ENCODE results near the gene WDR5B. TPM values are rescaled to one million over a fixed set of nuclear protein-coding genes. Genes with fewer than 3 reads are reported as not detected.

The WDR5B gene
- total and polyA plus RNA-seq, 2 of the 8 experiments (the other 6 are each of a cell fraction or from before 2014, with no cell fraction given) = 1.9 to 3.5 TPM

DNA sequence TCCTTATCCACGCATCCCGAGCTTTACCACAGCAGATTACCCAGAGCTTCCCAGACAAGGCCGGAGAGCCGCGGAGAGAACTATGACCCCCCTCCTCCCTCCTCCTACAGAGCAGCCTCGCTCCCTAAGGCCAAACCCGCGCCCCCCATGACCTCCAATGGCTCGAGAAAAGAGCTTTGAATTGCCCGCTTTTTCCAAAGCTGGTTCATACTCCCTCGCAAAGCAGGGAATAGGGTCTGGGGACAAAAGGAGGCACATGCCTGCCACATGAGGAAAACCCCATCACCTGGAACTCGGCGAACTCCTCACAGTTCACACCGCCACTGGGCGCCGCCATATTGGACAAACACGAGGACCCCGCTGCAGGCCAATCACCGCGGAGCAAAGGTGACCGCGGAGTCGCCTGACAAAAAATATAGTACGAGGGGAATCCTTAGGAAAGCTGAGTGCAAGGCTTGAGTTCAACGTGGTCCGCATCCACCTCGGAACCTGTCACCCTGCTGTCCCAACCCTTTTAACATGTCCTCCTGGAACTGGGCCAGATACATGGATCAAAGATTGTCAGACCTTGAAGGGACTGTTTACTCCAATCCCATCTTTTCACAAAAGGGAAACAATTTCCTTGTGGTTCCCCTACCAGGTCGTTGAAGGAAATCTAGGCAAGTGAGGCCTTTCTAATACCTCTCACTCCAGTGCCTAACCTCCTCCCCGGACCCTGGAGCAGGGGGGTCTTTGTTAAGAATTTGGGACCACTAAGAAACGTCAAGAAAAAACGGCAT is 32.8 kb downstream of the WDR5B start, which contains the start of gene MIX23 (continued):
- TF ChIP-seq POLR2AphosphoS5 (IDR thresholded peaks at IDR 0.05; ENCODE audit: low read depth, low read length) = peak; percentile 89
- no peak for TF ChIP-seq RNF2 (IDR thresholded peaks at IDR 0.05; ENCODE audit: borderline replicate concordance, low read depth, low read length, missing control alignments, poor library complexity, severe bottlenecking)
- no peak for TF ChIP-seq NANOG (IDR thresholded peaks at IDR 0.05; ENCODE audit: insufficient read depth, low read depth, low read length, poor library complexity, severe bottlenecking)
- peak; percentile 99 for TF ChIP-seq KDM5A (IDR thresholded peaks at IDR 0.05; ENCODE audit: low read length)
- no peak for TF ChIP-seq EP300 (IDR thresholded peaks at IDR 0.05; ENCODE audit: borderline replicate concordance in 1 of 2, low read depth in 2 of 2, low read length in 2 of 2)
- peak in 1 of 2 experiments; percentile 99; a peak in 2 of 4 replicates for TF ChIP-seq HDAC2 (IDR thresholded peaks at IDR 0.05; ENCODE audit: borderline replicate concordance in 1 of 2, low read depth in 2 of 2, low read length in 2 of 2)
- no peak for TF ChIP-seq SP2 (IDR thresholded peaks at IDR 0.05; ENCODE audit: low read length)
- TF ChIP-seq, protein P1, sequence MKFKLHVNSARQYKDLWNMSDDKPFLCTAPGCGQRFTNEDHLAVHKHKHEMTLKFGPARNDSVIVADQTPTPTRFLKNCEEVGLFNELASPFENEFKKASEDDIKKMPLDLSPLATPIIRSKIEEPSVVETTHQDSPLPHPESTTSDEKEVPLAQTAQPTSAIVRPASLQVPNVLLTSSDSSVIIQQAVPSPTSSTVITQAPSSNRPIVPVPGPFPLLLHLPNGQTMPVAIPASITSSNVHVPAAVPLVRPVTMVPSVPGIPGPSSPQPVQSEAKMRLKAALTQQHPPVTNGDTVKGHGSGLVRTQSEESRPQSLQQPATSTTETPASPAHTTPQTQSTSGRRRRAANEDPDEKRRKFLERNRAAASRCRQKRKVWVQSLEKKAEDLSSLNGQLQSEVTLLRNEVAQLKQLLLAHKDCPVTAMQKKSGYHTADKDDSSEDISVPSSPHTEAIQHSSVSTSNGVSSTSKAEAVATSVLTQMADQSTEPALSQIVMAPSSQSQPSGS (IDR thresholded peaks at IDR 0.05; ENCODE audit: low read length) = no peak
- TF ChIP-seq RFX5 (IDR thresholded peaks at IDR 0.05; ENCODE audit: borderline replicate concordance, low read depth, low read length) = 0 out of 2 replicates have a peak, but pooled peaks have one; percentile 15
- TF ChIP-seq EZH2 (IDR thresholded peaks at IDR 0.05; ENCODE audit: low read depth, low read length, severe bottlenecking) = no peak
- TF ChIP-seq, protein P2, sequence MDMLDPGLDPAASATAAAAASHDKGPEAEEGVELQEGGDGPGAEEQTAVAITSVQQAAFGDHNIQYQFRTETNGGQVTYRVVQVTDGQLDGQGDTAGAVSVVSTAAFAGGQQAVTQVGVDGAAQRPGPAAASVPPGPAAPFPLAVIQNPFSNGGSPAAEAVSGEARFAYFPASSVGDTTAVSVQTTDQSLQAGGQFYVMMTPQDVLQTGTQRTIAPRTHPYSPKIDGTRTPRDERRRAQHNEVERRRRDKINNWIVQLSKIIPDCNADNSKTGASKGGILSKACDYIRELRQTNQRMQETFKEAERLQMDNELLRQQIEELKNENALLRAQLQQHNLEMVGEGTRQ (IDR thresholded peaks at IDR 0.05; ENCODE audit: low read length) = no peak
- TF ChIP-seq SIRT6 (IDR thresholded peaks at IDR 0.05; ENCODE audit: low read length) = no peak
- TF ChIP-seq SUZ12 (IDR thresholded peaks at IDR 0.05; ENCODE audit: low read length) = no peak
- TF ChIP-seq GTF2F1 (IDR thresholded peaks at IDR 0.05; ENCODE audit: borderline replicate concordance, low read depth, low read length) = peak; percentile 72; the same call in 1 of the 2 replicates
- TF ChIP-seq CHD1 (IDR thresholded peaks at IDR 0.05; ENCODE audit: low read depth, low read length) = no peak
- no peak; the same call in 1 of the 2 replicates for TF ChIP-seq RBBP5 (IDR thresholded peaks at IDR 0.05; ENCODE audit: borderline replicate concordance, low read depth, low read length)
